GM12878 (cell line): ENCODE results near the gene CA10. TPM values are rescaled to one million over a fixed set of nuclear protein-coding genes. Genes with fewer than 3 reads are reported as not detected.

Source experiments
- ATAC-seq: fragments of 200-7000 bp; cut with Tn5 transposase; 3 replicates; pipeline ENCODE4 v1.9.1; 2020; ENCODE audit warnings: mild to moderate bottlenecking, moderate library complexity
- BruUV-seq: library from RNA; stranded (reverse); fragments of 400-500 nt; replicated peaks from 2 replicates; lab custom pipeline; 2021; lab: Mats Ljungman, UMichigan
- CTCF ChIA-PET: fragments of 300-600 bp; sonication (Branson Sonifier 250); formaldehyde crosslinking; extraction: SDS; loops from one replicate; lab custom pipeline; 2021; ENCODE audit warnings: inconsistent platforms; lab: Yijun Ruan, JAX
- POLR2A ChIA-PET: fragments of 350-600 bp; formaldehyde crosslinking; extraction: SDS; loops from one replicate; lab custom pipeline; 2021; ENCODE audit warnings: inconsistent platforms; lab: Charles Lee
- RAD21 ChIA-PET: fragments of 300-600 bp; sonication (Branson Sonifier 250); formaldehyde crosslinking; loops from one replicate; lab custom pipeline; 2023; ENCODE audit warnings: antibody characterized with exemption; ENCODE audit not compliant: unreplicated experiment; lab: Charles Lee
- SMC1A ChIA-PET: fragments of 300-600 bp; sonication (Branson Sonifier 250); formaldehyde crosslinking; loops from one replicate; lab custom pipeline; 2023; ENCODE audit not compliant: unreplicated experiment, uncharacterized antibody; lab: Charles Lee
- DNase-seq: peaks from one replicate; pipeline ENCODE4 v3.0.0-alpha.2; 2011; ENCODE audit warnings: low read depth, low spot score
- FAIRE-seq: peaks from 3 replicates; lab custom pipeline; 2011; peaks lifted over from hg19 to GRCh38; lab: Jason Lieb, UNC
- H2AFZ ChIP-seq: 2 replicates; pipeline ENCODE4 v1.6.0; 2011; ENCODE audit warnings: low read depth, low read length, control low read depth; ENCODE audit not compliant: control insufficient read depth
- H3K27ac ChIP-seq: 2 replicates; pipeline ENCODE4 v1.5.1; 2011; ENCODE audit warnings: control low read depth; ENCODE audit not compliant: control insufficient read depth, insufficient read depth
- H3K27me3 ChIP-seq, 2 experiments: replicated peaks in 1 of 2; 2 replicates each; pipeline versions ENCODE4 v1.6.0 to v1.6.1; 2011; ENCODE audit warnings: low read length in 1 of 2; ENCODE audit not compliant: control insufficient read depth in 2 of 2, insufficient read depth in 2 of 2
- H3K36me3 ChIP-seq, 2 experiments: 2 replicates each; pipeline ENCODE4 v1.5.1; 2011; ENCODE audit warnings: low read length in 1 of 2; ENCODE audit not compliant: control insufficient read depth in 2 of 2, insufficient read depth in 2 of 2
- H3K4me1 ChIP-seq: 2 replicates; pipeline ENCODE4 v1.6.1; 2011; ENCODE audit warnings: mild to moderate bottlenecking, low read length, moderate library complexity, mixed read lengths; ENCODE audit not compliant: control insufficient read depth, insufficient read depth
- H3K4me2 ChIP-seq: 2 replicates; pipeline ENCODE4 v1.6.0; 2011; ENCODE audit warnings: control low read depth; ENCODE audit not compliant: control insufficient read depth, insufficient read depth
- H3K4me3 ChIP-seq: fragments of 200-600 bp; sonication (generic); 2 replicates; pipeline ENCODE4 v1.5.1; 2016
- H3K79me2 ChIP-seq: 2 replicates; pipeline ENCODE4 v1.6.0; 2011; ENCODE audit warnings: low read length; ENCODE audit not compliant: control insufficient read depth, insufficient read depth
- H3K9ac ChIP-seq: 2 replicates; pipeline ENCODE4 v1.8.0; 2011; ENCODE audit warnings: low read length, control low read depth, mixed read lengths; ENCODE audit not compliant: control insufficient read depth, insufficient read depth
- H3K9me3 ChIP-seq: replicated peaks from 3 replicates; pipeline ENCODE4 v1.5.1; 2011; ENCODE audit warnings: mild to moderate bottlenecking, low read length; ENCODE audit not compliant: control insufficient read depth, insufficient read depth
- H4K20me1 ChIP-seq: 2 replicates; pipeline ENCODE4 v1.6.0; 2011; ENCODE audit not compliant: control insufficient read depth, insufficient read depth
- CBFB ChIP-seq: IDR thresholded peaks from 2 replicates; pipeline ENCODE4 v1.6.1; 2016; ENCODE audit warnings: antibody characterized with exemption, low read depth
- GABPA ChIP-seq: IDR thresholded peaks from 2 replicates; pipeline ENCODE4 v1.6.1; 2014; ENCODE audit warnings: antibody characterized with exemption, low read depth, mild to moderate bottlenecking, inconsistent platforms
- HCFC1 ChIP-seq: fragments of 150-350 bp; IDR thresholded peaks from 2 replicates; pipeline ENCODE4 v1.6.1; 2014; ENCODE audit warnings: low read length
- RBBP5 ChIP-seq: fragments of 200-600 bp; sonication (generic); conservative IDR thresholded peaks from 2 replicates; pipeline ENCODE4 v1.6.1; 2016
- YBX1 ChIP-seq: fragments of 450-650 bp; IDR thresholded peaks from 2 replicates; pipeline ENCODE4 v1.6.1; 2016; ENCODE audit warnings: antibody characterized with exemption
- WGBS: methylation state at CpG from one replicate; pipeline ENCODE4 v1.1.6; 2016; ENCODE audit warnings: low lambda C conversion rate; ENCODE audit not compliant: insufficient replicate concordance, insufficient coverage; ENCODE audit errors: missing lambda C conversion rate; 5-methylcytosine and 5-hydroxymethylcytosine counted together
- in situ Hi-C: fragments of 300-500 bp; cut with MboI; formaldehyde crosslinking; loops from 9 replicates; pipeline ENCODE4 v1.14.3; 2018; ENCODE audit warnings: mixed read lengths
- intact Hi-C: fragments of 100-400 bp; cut with micrococcal nuclease; formaldehyde crosslinking; loops from one replicate; pipeline ENCODE4 v1.14.2; 2022; ENCODE audit not compliant: unreplicated experiment
- polyA plus RNA-seq, 11 experiments: library from polyadenylated mRNA; depleted of rRNA in 4 of 11; unstranded in 6 of 11; stranded (reverse) in 5 of 11; fragments of >200 nt; fragmentation: Nextera tagmentation in 4 of 11; fragmentation: Illumina TruSeq in 1 of 11; extraction: Ambion mirVana in 4 of 11; extraction: Trizol in 1 of 11; gene quantifications; 1 replicate in 1 of 11; 2 replicates in 10 of 11; pipeline versions ENCODE4 v1.2.1 to v1.2.3, GENCODE V29; 2011 to 2016; ENCODE audit warnings: inconsistent platforms in 2 of 11, missing spikeins in 2 of 11, low read depth in 1 of 11
- total RNA-seq, 4 experiments: library from RNA; depleted of rRNA in 3 of 4; stranded (reverse); fragments of >200 nt in 3 of 4; fragmentation: Illumina TruSeq in 1 of 4; extraction: Trizol in 1 of 4; gene quantifications; 2 replicates each; pipeline versions ENCODE4 v1.2.1 to v1.2.3, GENCODE V29; 2013 to 2021
- TF ChIP-seq, protein P1 (sequence below): IDR thresholded peaks from 2 replicates; pipeline ENCODE4 v1.6.1; 2012; ENCODE audit warnings: low read depth, low read length, improper control_type of control experiment
- TF ChIP-seq, protein P2 (sequence below): fragments of 450-650 bp; IDR thresholded peaks from 2 replicates; pipeline ENCODE4 v1.6.1; 2017; ENCODE audit warnings: antibody characterized with exemption, mild to moderate bottlenecking, moderate library complexity

Gene CA10
- total and polyA plus RNA-seq, 10 of the 15 experiments (the other 5 are each of a cell fraction or from before 2014, with no cell fraction given) = not detected

DNA sequence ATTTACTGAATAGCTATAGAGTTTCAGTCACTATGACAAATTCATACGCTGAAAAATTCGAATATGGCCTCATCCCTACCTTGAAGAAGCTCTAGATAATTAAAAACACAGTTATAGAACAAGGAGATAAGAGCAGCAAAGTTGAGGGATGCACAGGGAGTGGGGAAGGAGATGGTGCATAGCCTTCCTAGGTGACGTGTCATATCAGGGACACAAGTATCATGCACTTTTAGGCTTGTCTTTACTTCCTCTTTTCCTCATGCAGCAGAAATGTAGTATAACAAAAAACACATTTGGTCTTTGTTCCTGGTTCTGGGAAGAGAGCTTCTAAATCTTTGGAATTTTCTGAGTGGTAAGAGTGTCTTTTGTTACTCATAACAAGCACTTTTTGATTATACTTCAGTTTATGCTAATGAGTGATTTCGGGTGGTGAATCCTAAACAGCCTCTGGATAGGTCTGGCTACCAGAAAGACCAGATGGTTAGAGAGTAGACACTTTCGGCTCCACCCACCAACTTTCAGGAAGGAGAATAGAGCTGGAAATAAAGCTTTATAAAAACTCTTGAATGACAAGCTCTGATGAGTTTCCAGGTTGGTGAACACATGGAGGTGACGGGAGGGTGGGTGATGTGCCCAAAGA, 556.8 kb downstream of the CA10 start:
- H2AFZ ChIP-seq = no peak overlapping the region
- H3K36me3 ChIP-seq = no peaks in the 10 kb centered on the region
- ChIA-PET POLR2A (no interaction called here), CTCF (no interaction called here), RAD21 (no interaction called here), SMC1A (interaction anchor here (1.5 kb wide), 1 partner anchor 11 kb away, joined by 5 read pairs; no protein-coding TSS in a partner anchor)
- intact Hi-C loops = no loop called here
- in situ Hi-C loops = no loop called here
- no peak overlapping the region for H3K9ac ChIP-seq
- WGBS = 11% methylated on average over 6 of the region's 6 CpGs
- H3K4me1 ChIP-seq = no peaks in the 10 kb centered on the region
- H3K9me3 ChIP-seq = no peaks in the 10 kb centered on the region
- H3K4me3 ChIP-seq = no peak overlapping the region
- no peaks in the 10 kb centered on the region for H4K20me1 ChIP-seq
- BruUV-seq = no TSS peak
- H3K4me2 ChIP-seq = no peak overlapping the region
- FAIRE-seq = no peak
- ATAC-seq = no peak
- H3K27me3 ChIP-seq = no peaks in the 10 kb centered on the region; a peak in 1 of 4 replicates
- H3K27ac ChIP-seq = no peak overlapping the region
- no peaks in the 10 kb centered on the region for H3K79me2 ChIP-seq
- DNase-seq = no peak
- TF ChIP-seq HCFC1 (no peak), CBFB (no peak), GABPA (no peak), YBX1 (no peak), RBBP5 (no peak)
- TF ChIP-seq, protein P1, sequence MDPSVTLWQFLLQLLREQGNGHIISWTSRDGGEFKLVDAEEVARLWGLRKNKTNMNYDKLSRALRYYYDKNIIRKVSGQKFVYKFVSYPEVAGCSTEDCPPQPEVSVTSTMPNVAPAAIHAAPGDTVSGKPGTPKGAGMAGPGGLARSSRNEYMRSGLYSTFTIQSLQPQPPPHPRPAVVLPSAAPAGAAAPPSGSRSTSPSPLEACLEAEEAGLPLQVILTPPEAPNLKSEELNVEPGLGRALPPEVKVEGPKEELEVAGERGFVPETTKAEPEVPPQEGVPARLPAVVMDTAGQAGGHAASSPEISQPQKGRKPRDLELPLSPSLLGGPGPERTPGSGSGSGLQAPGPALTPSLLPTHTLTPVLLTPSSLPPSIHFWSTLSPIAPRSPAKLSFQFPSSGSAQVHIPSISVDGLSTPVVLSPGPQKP = no peak
- TF ChIP-seq, protein P2, sequence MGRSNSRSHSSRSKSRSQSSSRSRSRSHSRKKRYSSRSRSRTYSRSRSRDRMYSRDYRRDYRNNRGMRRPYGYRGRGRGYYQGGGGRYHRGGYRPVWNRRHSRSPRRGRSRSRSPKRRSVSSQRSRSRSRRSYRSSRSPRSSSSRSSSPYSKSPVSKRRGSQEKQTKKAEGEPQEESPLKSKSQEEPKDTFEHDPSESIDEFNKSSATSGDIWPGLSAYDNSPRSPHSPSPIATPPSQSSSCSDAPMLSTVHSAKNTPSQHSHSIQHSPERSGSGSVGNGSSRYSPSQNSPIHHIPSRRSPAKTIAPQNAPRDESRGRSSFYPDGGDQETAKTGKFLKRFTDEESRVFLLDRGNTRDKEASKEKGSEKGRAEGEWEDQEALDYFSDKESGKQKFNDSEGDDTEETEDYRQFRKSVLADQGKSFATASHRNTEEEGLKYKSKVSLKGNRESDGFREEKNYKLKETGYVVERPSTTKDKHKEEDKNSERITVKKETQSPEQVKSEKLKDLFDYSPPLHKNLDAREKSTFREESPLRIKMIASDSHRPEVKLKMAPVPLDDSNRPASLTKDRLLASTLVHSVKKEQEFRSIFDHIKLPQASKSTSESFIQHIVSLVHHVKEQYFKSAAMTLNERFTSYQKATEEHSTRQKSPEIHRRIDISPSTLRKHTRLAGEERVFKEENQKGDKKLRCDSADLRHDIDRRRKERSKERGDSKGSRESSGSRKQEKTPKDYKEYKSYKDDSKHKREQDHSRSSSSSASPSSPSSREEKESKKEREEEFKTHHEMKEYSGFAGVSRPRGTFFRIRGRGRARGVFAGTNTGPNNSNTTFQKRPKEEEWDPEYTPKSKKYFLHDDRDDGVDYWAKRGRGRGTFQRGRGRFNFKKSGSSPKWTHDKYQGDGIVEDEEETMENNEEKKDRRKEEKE = no peak
